NCI-H510A treated with DMSO at 0.1 percent for 48 hours (cell line): ENCODE data around the gene LRP1.

Experiments
- DNase-seq: peaks from one replicate; lab custom pipeline; 2025; lab: John Stamatoyannopoulos, UW

The LRP1 gene

DNA sequence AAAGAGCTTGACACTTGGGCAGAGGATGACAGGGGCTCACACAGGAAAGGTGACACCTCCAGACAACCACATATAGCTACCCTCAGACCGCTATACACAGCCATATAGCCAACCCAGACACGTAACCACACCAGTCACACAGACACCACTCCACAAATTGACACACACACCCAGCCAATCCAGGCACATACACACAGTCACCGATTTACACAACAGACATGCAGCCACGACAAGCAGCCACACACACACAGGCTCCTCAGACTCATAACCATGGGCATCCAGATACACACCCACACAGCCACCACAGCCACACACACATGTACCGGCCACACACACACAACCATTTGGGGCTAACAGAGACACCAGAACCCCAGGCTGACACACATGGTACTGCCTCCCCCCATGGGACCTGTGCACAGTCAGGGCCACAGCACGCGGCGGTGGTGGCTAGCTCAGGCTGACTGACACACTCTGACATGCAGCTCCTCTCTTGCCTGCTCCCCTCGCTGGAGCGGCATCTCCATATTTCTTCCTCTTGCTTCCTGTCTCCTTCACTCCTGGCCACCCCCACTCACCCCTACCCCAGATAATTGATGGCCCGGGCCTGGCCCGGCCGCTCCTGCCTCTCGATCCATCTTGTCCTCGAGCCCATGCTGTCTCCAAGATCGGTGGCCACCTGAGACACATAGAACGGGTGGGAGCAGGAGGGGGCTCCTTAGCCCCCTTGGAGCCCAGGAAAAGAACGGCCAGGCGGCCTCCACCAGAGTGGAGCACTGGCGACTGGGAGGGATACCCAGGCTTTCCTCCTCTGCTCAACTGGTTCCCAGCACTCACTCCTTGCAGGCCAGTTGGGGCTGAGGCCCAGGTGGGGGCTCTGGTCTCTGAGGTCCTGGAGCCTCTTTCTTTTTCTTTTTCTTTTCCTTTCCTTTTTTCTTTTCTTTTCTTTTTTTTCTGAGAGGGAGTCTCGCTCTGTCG is 95.2 kb downstream of the LRP1 start:
- DNase-seq = no peak

GRCh38 chr12:57224278-57224972 is 96.1 kb downstream of the LRP1 start:
- no peak for DNase-seq

DNA sequence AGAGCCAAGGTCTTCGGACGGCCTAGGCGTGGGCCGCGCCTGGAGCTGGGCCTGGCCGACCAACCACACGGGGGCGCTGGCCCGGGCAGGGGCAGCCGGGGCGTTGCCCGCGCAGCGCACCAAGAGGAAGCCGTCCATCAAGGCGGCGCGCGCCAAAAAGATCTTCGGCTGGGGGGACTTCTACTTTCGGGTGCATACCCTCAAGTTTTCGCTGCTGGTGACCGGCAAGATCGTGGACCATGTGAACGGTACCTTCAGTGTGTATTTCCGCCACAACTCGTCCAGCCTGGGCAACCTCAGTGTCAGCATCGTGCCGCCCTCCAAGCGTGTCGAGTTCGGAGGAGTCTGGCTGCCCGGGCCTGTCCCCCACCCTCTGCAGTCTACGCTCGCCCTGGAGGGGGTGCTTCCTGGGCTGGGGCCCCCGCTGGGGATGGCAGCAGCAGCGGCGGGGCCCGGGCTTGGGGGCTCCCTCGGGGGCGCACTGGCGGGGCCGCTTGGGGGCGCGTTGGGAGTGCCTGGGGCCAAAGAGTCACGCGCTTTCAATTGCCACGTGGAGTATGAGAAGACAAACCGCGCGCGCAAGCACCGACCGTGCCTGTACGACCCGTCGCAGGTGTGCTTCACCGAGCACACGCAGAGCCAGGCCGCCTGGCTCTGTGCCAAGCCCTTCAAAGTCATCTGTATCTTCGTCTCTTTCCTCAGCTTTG is 96.8 kb downstream of the LRP1 start:
- peak; percentile 67 for DNase-seq

GRCh38 chr12:57225680-57226210 is 97.5 kb downstream of the LRP1 start:
- no peak for DNase-seq

DNA sequence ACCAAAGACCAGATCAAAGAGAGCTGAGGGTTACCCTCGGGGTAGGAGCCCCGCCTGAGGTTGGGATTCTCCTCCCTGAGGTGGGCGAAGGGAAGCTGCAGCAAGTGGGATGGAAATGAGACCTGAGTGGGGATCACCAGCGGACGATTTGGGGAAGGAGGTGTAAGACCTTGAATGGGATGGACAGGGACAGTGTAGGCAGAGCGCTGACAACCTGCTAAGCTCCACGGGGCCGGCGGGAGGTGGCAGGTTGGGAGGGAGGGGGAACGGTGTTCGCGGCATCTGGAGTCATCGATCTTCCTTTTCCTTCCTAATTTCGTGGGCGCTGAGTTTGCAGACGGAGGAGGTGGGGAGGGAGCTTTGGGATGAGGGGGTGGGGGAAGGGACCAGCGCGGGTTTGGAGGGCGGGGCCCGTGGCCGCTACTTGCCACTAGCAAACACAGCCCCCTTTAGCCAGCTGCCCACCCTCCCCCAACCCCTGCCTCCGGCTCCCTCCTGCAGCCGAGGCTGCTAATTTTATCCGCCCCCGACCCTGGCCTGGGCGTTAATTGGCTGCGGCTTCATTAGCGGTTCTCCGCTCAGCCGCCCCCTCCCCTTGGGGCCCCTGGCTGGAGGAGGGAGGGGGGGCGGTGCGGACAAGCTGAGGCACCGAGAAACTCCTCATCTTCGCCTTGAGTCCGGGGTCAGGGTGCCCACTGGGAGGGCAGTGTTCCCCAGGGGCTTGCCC is 98.5 kb downstream of the LRP1 start:
- no peak for DNase-seq

GRCh38 chr12:57227315-57228115 is 99.2 kb downstream of the LRP1 start:
- DNase-seq = peak; percentile 70

GRCh38 chr12:57229046-57229633 is 100.9 kb downstream of the LRP1 start:
- DNase-seq = no peak

- DNase-seq = peak; percentile 99
These were observed 101.5 kb downstream of the LRP1 start, which contains the start of gene SHMT2 for GRCh38 chr12:57229634-57230380. SHMT2 (plus strand) TSS chr12:57229711; CDS start chr12:57229779, 68 bp downstream.

DNA sequence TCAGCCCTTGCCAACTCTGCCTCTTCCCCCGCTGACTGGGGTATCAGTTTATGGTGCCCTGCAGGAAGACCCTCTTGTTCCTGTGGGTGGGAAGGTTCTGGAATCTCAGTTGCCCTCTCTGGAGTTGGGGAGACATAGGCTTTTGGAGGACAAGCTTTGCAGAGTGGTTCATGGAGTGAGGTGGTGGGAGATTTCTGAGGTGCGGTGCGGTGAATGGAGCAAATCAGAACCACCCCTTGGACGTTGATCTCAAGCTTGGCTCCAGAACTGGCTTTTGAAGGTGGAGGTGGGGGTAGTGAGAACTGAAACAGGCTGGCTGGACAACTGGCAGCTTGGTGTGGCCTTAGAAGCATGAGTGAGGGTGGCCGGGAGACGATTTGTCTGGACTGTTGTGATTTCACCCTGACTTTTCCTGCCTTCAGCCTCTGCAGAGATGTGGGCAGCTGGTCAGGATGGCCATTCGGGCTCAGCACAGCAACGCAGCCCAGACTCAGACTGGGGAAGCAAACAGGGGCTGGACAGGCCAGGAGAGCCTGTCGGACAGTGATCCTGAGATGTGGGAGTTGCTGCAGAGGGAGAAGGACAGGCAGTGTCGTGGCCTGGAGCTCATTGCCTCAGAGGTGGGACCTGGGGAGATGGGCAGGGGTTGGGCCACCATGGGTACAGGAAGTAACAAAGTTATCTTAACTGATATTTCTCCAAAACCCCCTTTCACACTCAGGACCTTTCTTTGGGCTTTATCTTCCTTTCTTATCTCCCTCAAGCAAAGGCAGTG is 102.3 kb downstream of the LRP1 start:
- DNase-seq = no peak

GRCh38 chr12:57231276-57232021 is 103.2 kb downstream of the LRP1 start:
- DNase-seq = no peak

GRCh38 chr12:57232156-57232756 is 104.0 kb downstream of the LRP1 start:
- DNase-seq = no peak

DNA sequence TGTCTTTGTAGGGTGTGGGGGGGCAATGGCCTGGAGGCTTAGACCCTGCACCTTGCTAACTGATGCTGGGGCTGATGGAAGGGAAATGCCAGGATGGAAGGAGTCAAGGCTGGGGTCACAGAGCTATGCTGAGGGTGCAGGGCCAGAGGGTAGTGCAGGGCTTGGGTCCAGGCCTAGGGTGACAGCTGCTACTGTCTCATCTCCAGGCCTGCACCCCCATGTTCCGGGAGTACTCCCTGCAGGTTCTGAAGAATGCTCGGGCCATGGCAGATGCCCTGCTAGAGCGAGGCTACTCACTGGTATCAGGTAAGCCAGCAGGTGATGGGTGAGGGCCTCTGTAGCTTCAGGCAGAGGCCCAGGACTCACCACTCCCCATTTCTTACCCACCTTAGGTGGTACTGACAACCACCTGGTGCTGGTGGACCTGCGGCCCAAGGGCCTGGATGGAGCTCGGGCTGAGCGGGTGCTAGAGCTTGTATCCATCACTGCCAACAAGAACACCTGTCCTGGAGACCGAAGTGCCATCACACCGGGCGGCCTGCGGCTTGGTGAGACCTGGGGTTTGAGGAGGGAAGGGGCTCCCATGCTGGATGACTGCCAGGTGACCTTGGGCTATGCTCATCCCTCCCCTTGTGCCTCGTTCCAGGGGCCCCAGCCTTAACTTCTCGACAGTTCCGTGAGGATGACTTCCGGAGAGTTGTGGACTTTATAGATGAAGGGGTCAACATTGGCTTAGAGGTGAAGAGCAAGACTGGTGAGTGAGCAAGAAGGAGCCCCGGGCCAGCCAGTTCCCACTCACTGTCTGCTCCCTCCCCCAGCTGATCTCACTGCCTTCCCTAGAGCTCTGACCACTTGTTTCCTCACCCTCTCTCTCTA is 105.3 kb downstream of the LRP1 start:
- DNase-seq = no peak

- no peak for DNase-seq
These were observed 105.9 kb downstream of the LRP1 start for GRCh38 chr12:57234233-57234570.

DNA sequence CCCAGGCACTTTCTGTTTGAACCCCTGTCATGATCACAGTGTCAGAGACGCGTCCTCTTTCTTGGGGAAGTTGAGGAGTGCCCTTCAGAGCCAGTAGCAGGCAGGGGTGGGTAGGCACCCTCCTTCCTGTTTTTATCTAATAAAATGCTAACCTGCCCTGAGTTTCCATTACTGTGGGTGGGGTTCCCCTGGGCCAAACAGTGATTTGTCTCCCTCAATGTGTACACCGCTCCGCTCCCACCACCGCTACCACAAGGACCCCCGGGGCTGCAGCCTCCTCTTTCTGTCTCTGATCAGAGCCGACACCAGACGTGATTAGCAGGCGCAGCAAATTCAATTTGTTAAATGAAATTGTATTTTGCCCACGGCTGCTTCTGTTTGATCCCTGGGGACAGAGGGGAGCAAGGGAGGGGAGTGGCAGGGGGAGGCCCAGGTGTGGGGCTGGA is 106.3 kb downstream of the LRP1 start:
- DNase-seq = no peak

DNA sequence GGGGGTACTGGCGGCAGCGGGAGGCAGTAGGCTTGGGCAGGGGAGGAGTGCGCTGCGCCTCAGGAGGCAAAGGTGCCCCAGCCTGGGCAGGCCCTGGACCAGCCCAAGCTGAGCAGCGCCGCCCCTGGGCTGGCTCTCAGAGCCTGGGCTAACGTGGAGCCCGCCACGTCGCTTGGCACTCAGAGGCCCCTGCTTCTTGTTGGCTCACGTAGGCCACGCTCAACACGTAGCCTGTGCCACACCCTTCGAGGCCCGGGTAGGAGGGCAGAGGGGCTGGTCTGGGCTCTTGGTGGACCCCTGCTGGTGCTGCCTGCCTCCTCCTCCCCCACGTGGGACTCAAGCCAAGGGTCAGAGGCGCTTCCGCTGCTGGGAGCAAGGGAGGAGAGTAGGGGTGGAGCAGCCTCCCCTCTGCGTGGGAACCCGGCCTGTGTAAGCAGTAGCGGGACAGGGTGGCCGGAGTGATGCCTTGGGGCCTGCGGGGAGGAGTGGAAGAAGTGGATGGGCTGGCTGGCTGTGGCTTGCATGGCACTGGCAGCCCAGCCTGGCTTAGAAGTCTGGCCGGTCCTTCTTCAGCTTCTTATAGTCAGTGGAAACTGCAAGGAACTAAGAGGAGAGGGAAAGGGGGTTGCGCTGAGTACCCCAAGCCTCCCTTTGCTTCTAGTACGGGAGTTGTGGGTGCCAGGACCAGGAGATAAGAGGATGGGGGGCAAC is 106.9 kb downstream of the LRP1 start:
- DNase-seq = no peak

DNA sequence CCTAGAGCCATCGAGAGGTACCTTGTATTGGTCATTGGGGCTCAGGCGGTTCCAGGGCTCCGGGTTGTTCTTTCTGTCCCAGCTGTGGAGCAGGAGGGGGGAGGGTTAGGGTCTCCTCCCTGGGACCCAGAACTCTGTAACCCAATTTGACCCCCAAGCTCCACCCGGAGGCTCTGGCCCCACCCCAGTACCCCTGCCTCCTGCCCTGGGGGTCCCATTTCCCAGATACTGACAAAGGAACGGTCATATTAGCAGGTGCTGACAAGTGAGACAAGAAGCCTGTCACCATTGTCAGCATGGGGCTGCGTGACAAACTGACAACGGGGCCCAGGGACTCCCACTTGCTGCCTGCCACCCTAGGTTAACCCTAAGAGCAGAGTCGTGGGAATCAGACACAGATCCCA is 107.4 kb downstream of the LRP1 start:
- no peak for DNase-seq
